Measurements from ENCODE around the gene TAP2. TPM values are rescaled to one million over a fixed set of nuclear protein-coding genes. Genes with fewer than 3 reads are reported as not detected.

The TAP2 gene
- total and polyA plus RNA-seq, 10 of the 15 experiments (the other 5 are each of a cell fraction or from before 2014, with no cell fraction given), result 5.3 to 77.2 (median 35.3) TPM

DNA sequence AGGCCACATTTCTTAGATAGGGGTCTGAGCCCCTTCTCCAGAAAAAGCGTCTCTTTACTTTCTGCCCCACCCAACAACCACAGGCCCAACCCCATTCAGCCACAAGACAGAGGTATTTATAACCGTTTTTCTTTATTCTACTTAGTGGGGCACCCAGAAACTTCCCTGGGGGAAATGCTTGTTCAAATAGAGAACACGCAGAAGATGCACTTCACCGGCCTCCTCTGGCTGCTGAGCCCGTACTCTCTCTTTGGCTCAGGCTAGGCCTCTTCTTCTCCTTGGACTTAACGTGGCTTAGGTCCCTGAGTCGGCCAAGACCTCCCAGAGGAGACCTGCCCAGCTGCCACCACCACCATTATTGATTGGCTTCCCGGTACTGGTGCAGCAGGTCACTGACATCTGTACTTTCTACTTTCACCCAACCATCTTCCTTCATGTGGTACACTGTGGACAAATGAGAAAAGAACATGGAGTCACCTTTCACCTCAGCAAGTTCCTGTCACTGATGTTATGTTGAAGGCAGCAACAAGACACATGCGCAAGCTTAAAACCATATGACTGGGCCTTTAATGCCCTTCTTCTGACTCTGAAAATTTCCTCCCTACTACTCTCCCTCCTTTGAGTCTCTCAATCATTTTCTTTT is 2.2 kb upstream of the TAP2 start (continued):
- TF ChIP-seq POLR2AphosphoS2 (IDR thresholded peaks at IDR 0.05; ENCODE audit: low read depth, low read length) (no peak), ZNF384 (IDR thresholded peaks at IDR 0.05; ENCODE audit: borderline replicate concordance, low read depth, low read length) (no peak), IKZF2 (IDR thresholded peaks at IDR 0.05) (no peak), STAT3 (IDR thresholded peaks at IDR 0.05; ENCODE audit: low read depth, low read length) (no peak), EED (IDR thresholded peaks at IDR 0.05; ENCODE audit: low read depth) (peak; percentile 80), ZBED1 (IDR thresholded peaks at IDR 0.05; ENCODE audit: borderline replicate concordance) (no peak), ZNF207 (IDR thresholded peaks at IDR 0.05; ENCODE audit: borderline replicate concordance) (no peak), SMAD5 (IDR thresholded peaks at IDR 0.05; ENCODE audit: low read depth) (no peak), RFX5 (IDR thresholded peaks at IDR 0.05; ENCODE audit: low read depth, low read length) (no peak), NR2C1 (IDR thresholded peaks at IDR 0.05) (peak; percentile 51), HDGF (IDR thresholded peaks at IDR 0.05) (no peak), RUNX3 (IDR thresholded peaks at IDR 0.05; ENCODE audit: low read length) (no peak), ZZZ3 (IDR thresholded peaks at IDR 0.05; ENCODE audit: control insufficient read depth, insufficient read length, low read depth) (no peak), RELA (IDR thresholded peaks at IDR 0.05; ENCODE audit: borderline replicate concordance, partially characterized antibody) (no peak), DPF2 (IDR thresholded peaks at IDR 0.05) (no peak), POLR2AphosphoS5 (IDR thresholded peaks at IDR 0.05; ENCODE audit: low read length) (no peak; the same call in 1 of the 2 replicates), CBX3 (IDR thresholded peaks at IDR 0.05; ENCODE audit: borderline replicate concordance, low read depth) (no peak), CEBPB (IDR thresholded peaks at IDR 0.05; ENCODE audit: borderline replicate concordance in 1 of 2, low read depth in 2 of 2, low read length in 2 of 2) (no peak), CHD1 (IDR thresholded peaks at IDR 0.05; ENCODE audit: low read depth, low read length) (no peak)
- TF ChIP-seq, protein P1, sequence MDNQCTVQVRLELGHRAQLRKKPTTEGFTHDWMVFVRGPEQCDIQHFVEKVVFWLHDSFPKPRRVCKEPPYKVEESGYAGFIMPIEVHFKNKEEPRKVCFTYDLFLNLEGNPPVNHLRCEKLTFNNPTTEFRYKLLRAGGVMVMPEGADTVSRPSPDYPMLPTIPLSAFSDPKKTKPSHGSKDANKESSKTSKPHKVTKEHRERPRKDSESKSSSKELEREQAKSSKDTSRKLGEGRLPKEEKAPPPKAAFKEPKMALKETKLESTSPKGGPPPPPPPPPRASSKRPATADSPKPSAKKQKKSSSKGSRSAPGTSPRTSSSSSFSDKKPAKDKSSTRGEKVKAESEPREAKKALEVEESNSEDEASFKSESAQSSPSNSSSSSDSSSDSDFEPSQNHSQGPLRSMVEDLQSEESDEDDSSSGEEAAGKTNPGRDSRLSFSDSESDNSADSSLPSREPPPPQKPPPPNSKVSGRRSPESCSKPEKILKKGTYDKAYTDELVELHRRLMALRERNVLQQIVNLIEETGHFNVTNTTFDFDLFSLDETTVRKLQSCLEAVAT (IDR thresholded peaks at IDR 0.05), result no peak
- TF ChIP-seq, protein P2, sequence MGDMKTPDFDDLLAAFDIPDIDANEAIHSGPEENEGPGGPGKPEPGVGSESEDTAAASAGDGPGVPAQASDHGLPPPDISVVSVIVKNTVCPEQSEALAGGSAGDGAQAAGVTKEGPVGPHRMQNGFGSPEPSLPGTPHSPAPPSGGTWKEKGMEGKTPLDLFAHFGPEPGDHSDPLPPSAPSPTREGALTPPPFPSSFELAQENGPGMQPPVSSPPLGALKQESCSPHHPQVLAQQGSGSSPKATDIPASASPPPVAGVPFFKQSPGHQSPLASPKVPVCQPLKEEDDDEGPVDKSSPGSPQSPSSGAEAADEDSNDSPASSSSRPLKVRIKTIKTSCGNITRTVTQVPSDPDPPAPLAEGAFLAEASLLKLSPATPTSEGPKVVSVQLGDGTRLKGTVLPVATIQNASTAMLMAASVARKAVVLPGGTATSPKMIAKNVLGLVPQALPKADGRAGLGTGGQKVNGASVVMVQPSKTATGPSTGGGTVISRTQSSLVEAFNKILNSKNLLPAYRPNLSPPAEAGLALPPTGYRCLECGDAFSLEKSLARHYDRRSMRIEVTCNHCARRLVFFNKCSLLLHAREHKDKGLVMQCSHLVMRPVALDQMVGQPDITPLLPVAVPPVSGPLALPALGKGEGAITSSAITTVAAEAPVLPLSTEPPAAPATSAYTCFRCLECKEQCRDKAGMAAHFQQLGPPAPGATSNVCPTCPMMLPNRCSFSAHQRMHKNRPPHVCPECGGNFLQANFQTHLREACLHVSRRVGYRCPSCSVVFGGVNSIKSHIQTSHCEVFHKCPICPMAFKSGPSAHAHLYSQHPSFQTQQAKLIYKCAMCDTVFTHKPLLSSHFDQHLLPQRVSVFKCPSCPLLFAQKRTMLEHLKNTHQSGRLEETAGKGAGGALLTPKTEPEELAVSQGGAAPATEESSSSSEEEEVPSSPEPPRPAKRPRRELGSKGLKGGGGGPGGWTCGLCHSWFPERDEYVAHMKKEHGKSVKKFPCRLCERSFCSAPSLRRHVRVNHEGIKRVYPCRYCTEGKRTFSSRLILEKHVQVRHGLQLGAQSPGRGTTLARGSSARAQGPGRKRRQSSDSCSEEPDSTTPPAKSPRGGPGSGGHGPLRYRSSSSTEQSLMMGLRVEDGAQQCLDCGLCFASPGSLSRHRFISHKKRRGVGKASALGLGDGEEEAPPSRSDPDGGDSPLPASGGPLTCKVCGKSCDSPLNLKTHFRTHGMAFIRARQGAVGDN (IDR thresholded peaks at IDR 0.05), result peak; percentile 61
- TF ChIP-seq, protein P3, sequence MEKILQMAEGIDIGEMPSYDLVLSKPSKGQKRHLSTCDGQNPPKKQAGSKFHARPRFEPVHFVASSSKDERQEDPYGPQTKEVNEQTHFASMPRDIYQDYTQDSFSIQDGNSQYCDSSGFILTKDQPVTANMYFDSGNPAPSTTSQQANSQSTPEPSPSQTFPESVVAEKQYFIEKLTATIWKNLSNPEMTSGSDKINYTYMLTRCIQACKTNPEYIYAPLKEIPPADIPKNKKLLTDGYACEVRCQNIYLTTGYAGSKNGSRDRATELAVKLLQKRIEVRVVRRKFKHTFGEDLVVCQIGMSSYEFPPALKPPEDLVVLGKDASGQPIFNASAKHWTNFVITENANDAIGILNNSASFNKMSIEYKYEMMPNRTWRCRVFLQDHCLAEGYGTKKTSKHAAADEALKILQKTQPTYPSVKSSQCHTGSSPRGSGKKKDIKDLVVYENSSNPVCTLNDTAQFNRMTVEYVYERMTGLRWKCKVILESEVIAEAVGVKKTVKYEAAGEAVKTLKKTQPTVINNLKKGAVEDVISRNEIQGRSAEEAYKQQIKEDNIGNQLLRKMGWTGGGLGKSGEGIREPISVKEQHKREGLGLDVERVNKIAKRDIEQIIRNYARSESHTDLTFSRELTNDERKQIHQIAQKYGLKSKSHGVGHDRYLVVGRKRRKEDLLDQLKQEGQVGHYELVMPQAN (conservative IDR thresholded peaks at IDR 0.05), result no peak
- TF ChIP-seq, protein P4, sequence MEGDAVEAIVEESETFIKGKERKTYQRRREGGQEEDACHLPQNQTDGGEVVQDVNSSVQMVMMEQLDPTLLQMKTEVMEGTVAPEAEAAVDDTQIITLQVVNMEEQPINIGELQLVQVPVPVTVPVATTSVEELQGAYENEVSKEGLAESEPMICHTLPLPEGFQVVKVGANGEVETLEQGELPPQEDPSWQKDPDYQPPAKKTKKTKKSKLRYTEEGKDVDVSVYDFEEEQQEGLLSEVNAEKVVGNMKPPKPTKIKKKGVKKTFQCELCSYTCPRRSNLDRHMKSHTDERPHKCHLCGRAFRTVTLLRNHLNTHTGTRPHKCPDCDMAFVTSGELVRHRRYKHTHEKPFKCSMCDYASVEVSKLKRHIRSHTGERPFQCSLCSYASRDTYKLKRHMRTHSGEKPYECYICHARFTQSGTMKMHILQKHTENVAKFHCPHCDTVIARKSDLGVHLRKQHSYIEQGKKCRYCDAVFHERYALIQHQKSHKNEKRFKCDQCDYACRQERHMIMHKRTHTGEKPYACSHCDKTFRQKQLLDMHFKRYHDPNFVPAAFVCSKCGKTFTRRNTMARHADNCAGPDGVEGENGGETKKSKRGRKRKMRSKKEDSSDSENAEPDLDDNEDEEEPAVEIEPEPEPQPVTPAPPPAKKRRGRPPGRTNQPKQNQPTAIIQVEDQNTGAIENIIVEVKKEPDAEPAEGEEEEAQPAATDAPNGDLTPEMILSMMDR (IDR thresholded peaks at IDR 0.05 in 2 of 3, conservative IDR thresholded peaks at IDR 0.05 in 1 of 3; ENCODE audit: control insufficient read depth in 2 of 3, extremely low read depth in 1 of 3, insufficient read depth in 1 of 3, low read depth in 3 of 3, low read length in 3 of 3), result no peak

Data from GM12878 (cell line).